Dermis blood vessel endothelial cell (primary cell): ENCODE data around the gene C5orf63. TPM values are rescaled to one million over a fixed set of nuclear protein-coding genes. Genes with fewer than 3 reads are reported as not detected.
"Not testable (repeated sequence)": the region's sequence is repeated elsewhere in the genome, so short reads cannot be mapped to it uniquely, and the experiment has no call there.

Experiments used
- DNase-seq: peaks from one replicate; pipeline ENCODE4 v3.0.0; 2010
- total RNA-seq: library from RNA; depleted of rRNA; stranded (reverse); fragments of >200 nt; gene quantifications from 2 replicates; pipeline ENCODE4 v1.2.3, GENCODE V29; 2014

Gene C5orf63
- 1.5 and 1.9 TPM in 2 replicates for total RNA-seq

- peak; percentile 65 for DNase-seq
These were observed at the start of gene C5orf63 for GRCh38 chr5:127072861-127073846. C5orf63 (minus strand) TSS chr5:127073502; CDS start chr5:127058995, 14,507 bp downstream.

GRCh38 chr5:127112347-127112864 is 39.1 kb upstream of the C5orf63 start:
- no peak for DNase-seq

DNA sequence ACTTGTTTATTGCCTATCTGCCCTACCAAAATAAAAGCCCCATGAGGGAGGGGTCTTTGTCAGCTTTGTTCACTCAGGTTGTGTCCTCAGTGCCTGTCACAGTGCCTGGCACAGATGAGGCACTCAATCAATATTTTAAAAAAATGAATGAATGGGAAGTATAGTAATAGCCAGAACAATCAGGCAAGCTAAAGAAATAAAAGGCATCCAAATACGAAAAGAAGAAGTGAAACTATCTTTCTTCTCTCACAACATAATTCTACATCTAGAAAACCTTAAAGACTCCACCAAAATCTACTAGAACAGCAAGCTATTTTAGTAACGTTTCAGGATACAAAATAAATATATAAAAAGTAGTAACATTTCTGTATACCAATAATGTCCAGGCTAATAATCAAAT is 37.8 kb upstream of the C5orf63 start:
- DNase-seq: no peak

GRCh38 chr5:127108624-127109260 is 35.4 kb upstream of the C5orf63 start:
- DNase-seq: not testable (repeated sequence)

DNA sequence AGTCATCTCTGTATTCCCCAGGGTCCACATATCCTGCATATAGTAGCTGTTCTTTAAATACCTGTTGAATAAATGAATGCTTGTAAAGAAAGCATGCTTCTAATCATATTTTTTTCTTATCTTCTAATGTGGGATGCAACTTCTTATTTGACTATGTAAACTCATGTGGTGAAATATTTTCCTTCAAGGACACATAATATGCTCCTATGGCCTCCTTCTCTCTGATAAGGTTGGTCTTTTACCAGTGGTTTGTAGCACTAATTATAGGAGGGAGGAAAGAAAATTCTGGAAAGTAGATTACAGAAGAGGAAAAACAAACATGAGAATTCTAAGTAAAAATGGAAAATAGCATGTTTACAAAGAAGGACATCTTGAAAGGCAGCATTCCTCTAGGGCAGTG is 28.6 kb upstream of the C5orf63 start:
- DNase-seq: no peak

DNA sequence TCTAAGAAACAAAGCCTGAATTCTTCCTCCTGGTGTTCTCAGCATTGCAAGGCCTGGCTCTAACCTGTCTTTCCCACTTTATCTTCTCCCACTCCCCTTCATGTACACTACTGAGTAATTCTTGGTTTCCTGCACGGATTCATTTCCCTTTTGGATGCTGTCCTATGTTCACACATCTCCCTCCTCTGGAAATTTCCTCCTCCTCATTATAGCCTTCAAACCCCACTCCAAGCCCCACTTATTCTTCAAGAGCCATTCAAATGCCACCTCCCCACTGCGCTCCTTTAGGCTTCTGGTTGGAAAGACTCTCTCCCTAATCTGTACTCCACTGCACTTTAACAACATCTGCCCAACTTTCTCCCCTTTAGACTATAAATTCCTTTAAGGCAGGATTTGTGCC is 28.2 kb upstream of the C5orf63 start:
- DNase-seq: peak; percentile 50

- no peak for DNase-seq
These were observed 24.9 kb upstream of the C5orf63 start for GRCh38 chr5:127098241-127098640.

DNA sequence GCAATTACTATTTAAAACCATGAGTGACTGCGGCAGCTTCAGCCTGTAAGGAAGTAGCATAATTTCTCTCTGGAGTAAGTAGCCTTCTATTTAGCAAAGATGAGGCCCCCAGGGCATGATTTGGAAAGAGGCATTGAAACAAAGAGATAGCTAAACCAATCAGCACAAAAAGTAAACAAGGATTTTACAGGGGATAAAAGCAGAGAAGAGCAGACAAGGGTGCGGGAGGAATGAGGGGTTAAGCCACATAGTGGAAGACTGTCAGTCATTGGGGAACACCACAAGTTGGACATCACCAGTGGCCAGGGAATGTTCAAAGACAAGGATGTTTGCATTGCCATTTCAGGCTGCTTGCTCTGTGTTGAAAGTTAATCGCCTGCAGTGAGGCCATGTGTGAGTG is 24.0 kb upstream of the C5orf63 start:
- no peak for DNase-seq

- no peak for DNase-seq
These were observed 23.2 kb upstream of the C5orf63 start for GRCh38 chr5:127096328-127096993.

- DNase-seq: no peak
These were observed 21.0 kb upstream of the C5orf63 start for GRCh38 chr5:127094161-127094814.

- no peak for DNase-seq
These were observed 19.4 kb upstream of the C5orf63 start for GRCh38 chr5:127092690-127093089.

DNA sequence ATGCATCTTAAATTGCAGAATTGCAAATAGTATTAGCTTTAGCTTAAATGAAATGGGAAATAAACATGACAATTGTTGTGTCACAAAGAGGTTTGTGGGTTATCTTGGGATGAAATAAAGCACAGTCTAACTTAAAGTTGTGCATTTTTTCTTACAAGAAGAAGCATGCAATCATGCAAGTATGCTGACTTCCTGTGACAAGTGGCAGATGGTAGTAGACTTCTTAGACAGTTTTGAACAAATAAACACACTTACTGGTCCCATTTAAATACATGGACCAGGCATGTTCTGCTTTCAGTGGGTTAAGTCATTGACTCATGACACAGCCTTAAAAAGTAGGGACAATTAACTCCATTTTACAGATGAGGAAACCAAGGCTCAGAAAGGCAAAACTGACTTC is 15.9 kb upstream of the C5orf63 start:
- no peak for DNase-seq

- DNase-seq: no peak
These were observed 14.9 kb upstream of the C5orf63 start for GRCh38 chr5:127088251-127088650.

GRCh38 chr5:127086589-127086988 is 13.3 kb upstream of the C5orf63 start:
- DNase-seq: no peak

GRCh38 chr5:127085796-127086195 is 12.5 kb upstream of the C5orf63 start:
- no peak for DNase-seq

DNA sequence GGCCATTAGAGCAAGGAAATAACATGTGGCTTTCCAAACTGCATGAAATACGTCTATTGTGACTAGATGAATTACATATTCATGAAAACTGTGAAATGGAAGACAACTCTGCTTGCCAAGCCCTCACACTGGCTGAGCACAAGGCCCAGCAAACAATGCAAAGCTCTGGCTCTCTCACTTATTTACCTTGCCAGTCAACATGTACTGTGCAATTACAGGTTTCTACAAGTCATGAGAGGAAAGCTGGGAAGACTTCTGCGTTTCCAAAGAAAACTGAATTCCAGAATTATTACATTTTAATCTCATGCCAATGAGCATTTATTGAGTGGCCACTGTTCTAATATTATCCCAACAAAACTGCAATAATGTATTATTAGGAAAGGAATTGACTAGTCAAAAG is 12.1 kb upstream of the C5orf63 start:
- DNase-seq: no peak

GRCh38 chr5:127084656-127085055 is 11.4 kb upstream of the C5orf63 start:
- no peak for DNase-seq

GRCh38 chr5:127083711-127084110 is 10.4 kb upstream of the C5orf63 start:
- DNase-seq: no peak

DNA sequence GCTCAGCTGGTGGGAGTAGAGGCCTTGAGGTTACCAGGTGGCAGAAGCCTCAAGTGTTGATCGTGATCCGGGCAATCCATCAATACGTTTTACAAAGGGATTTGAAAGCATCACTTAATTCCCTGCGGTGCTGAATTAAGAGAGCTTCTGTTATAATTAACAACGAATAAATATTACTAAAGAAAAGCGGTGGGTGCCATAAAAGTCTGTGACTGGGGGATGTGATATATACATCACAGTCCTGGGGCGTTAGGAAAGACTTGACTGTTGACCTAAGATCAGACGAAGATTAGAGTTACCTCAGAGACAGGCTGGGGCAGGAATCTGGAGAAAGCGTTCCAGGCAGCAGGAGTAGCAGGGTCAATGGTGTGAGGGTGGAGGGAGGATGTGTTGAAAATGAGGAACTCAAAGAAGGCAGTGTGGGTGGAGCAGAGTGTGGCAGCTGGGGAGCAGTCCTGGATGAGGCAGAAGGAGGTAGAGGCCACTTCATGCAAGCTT is 6.7 kb upstream of the C5orf63 start:
- no peak for DNase-seq

- peak; percentile 13 for DNase-seq
These were observed 4.1 kb upstream of the C5orf63 start for GRCh38 chr5:127077366-127077765.

DNA sequence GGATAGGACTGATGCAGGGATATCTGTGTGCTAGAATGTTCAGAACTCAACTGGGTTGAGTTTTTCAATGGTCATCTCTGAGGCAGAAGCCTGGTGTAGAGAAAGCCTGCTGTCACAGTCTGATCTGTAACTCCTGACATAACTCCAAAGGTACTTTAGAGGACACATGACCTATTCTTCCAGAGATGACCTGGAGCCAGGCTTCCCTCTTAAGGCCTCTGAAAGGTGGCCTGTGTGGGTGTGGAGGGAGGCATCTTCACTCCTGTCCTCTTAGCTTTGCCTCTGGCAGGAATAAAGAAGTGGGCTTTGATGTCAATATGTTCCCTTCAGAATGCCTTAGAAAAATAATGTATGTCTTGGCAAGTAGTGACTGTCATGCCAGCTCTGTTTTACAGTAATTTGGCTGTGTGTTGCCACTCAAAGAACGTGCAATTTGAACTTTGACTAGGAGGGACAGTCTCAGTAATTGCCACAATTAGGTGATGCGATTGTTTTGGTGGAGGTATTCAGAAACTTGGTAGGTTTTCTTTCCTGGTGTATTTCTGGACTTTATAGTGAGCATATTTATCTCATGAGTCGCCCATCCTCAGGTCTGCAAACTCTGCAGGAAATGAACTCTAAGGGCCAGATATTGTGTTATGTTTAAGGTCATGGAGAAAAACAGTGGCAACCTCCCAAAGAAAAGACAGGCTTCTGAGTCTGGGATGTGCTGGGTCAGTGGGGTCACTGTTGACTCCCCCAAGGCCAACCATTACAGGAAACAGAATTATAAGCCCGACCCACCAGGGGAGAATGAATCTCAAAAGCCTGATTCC is 3.2 kb upstream of the C5orf63 start:
- DNase-seq: peak; percentile 85
